ENCODE results near the gene SCAND1.

The SCAND1 gene

GRCh38 chr20:35947907-35948306 is 6.4 kb downstream of the SCAND1 start:
- DNase-seq (no peak), ATAC-seq (no peak)
- H3K4me3 Mint-ChIP-seq: no peak overlapping the region
- peaks cover 10% of the 10 kb centered on the region for H3K4me1 Mint-ChIP-seq
- H3K36me3 Mint-ChIP-seq (ENCODE audit: low read depth): peaks cover 30% of the 10 kb centered on the region
- H3K27ac Mint-ChIP-seq: no peak overlapping the region
- H3K27me3 Mint-ChIP-seq: no peaks in the 10 kb centered on the region
- no peaks in the 10 kb centered on the region for H3K9me3 Mint-ChIP-seq

DNA sequence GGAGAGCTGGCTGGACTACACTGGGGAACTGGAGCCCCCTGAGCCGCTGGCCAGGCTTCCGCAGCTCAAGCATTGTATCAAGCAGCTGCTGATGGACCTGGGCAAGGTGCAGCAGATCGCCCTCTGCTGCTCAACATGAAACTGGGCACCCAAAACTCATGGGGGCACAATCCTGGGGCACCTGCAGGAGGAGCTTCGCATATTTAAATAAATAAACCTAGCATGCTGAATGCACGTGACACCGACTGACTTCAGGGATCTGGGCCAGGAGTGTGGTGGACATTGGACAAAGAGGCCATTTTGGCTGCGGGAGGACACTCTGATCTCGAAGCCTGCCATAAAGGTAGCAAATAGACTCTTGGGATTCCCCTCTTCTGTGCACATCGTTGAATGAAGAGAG is 6.8 kb downstream of the SCAND1 start:
- peaks cover 6% of the 10 kb centered on the region for H3K4me1 Mint-ChIP-seq
- H3K36me3 Mint-ChIP-seq (ENCODE audit: low read depth): peaks cover 26% of the 10 kb centered on the region
- H3K27ac Mint-ChIP-seq: no peak overlapping the region
- H3K9me3 Mint-ChIP-seq: no peaks in the 10 kb centered on the region
- peak; percentile 16 for DNase-seq
- ATAC-seq: peak; percentile 57
- H3K4me3 Mint-ChIP-seq: no peak overlapping the region
- H3K27me3 Mint-ChIP-seq: no peaks in the 10 kb centered on the region

- Mint-ChIP-seq H3K4me1 (no peaks in the 10 kb centered on the region), H3K27me3 (no peaks in the 10 kb centered on the region), H3K9me3 (no peaks in the 10 kb centered on the region), H3K36me3 (ENCODE audit: low read depth) (peaks cover 18% of the 10 kb centered on the region), H3K4me3 (no peak overlapping the region), H3K27ac (peak overlapping the region; percentile 49)
- no peak for ATAC-seq
- no peak for DNase-seq
Observed at GRCh38 chr20:35942243-35942642, 12.1 kb downstream of the SCAND1 start.

DNA sequence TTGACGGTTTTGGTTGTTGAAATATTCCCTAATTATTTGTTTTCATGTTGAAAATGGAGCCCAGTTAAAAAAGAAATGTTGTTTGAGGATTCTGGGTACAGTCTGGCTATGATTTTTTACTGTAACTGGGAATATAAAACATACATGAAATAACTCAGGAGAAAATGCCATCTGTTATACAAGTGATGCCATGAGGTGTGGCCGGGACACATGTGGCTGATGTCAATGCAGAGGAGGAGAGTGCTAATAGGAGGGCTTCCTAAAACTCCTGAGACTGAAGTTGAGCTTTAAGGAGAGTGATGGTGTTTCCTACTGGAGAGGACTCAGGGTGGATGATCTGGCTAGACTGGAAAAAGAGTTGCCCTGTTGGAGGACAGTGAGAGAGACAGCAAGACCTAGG is 12.7 kb downstream of the SCAND1 start:
- DNase-seq (no peak), ATAC-seq (no peak)
- Mint-ChIP-seq H3K27me3 (no peaks in the 10 kb centered on the region), H3K9me3 (no peaks in the 10 kb centered on the region), H3K4me1 (no peaks in the 10 kb centered on the region), H3K4me3 (no peak overlapping the region), H3K27ac (peak overlapping the region; percentile 6), H3K36me3 (ENCODE audit: low read depth) (peaks cover 16% of the 10 kb centered on the region)

GRCh38 chr20:35939264-35939663 is 15.0 kb downstream of the SCAND1 start:
- no peak overlapping the region for H3K4me3 Mint-ChIP-seq
- peaks cover 15% of the 10 kb centered on the region for H3K36me3 Mint-ChIP-seq (ENCODE audit: low read depth)

DNA sequence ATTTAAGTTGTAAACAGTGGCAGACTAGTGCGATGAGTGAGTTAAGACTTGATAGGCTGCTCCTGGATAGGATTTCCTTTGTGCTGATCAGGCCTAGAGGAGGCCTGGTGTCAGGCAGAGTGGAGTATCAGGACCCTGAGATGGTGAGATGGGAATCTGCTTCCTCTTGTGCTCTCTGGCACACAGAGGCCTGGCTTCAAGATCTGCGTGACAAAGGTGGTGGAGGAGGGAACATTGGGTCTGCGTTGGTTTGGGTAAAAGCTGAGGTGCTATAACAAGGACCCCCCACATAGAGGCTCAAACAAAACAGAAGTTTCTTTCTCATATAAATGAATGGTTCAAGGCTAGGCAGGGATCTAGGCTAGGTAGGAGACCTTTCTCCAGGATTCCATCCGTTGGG is 20.3 kb downstream of the SCAND1 start:
- Mint-ChIP-seq H3K9me3 (no peaks in the 10 kb centered on the region), H3K4me3 (no peak overlapping the region), H3K27ac (peak overlapping the region; percentile 10), H3K4me1 (no peaks in the 10 kb centered on the region), H3K36me3 (ENCODE audit: low read depth) (peaks cover 22% of the 10 kb centered on the region), H3K27me3 (no peaks in the 10 kb centered on the region)
- DNase-seq (no peak), ATAC-seq (no peak)

More at GRCh38 chr20:35939264-35939663, 15.0 kb downstream of the SCAND1 start:
- DNase-seq: no peak
- Mint-ChIP-seq H3K27me3 (no peaks in the 10 kb centered on the region), H3K9me3 (no peaks in the 10 kb centered on the region), H3K27ac (no peak overlapping the region), H3K4me1 (no peaks in the 10 kb centered on the region)
- no peak for ATAC-seq

DNA sequence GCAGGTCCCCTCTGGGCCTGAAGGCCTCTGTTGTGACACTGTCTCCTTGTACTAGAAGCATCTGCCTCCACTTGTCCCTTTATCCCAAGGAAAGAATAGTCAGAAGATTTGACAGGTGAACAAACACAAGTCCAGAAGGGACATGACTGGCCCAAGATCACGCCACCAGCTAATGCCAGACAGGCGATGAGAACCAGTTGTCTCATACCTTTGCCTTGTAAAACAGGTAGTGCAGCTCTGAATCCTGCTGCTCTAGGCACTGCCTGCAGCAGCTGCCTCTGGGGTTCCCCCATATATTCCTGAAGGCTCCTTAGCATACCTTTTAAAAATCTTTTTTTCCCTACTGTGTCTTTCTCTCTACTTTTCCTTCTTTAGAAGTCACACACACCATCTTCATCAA is 25.0 kb downstream of the SCAND1 start:
- Mint-ChIP-seq H3K27me3 (no peaks in the 10 kb centered on the region), H3K4me1 (no peaks in the 10 kb centered on the region), H3K9me3 (no peaks in the 10 kb centered on the region), H3K36me3 (ENCODE audit: low read depth) (peaks cover 26% of the 10 kb centered on the region), H3K27ac (no peak overlapping the region), H3K4me3 (no peak overlapping the region)
- ATAC-seq (no peak), DNase-seq (no peak)

- H3K4me3 Mint-ChIP-seq: no peak overlapping the region
- H3K27me3 Mint-ChIP-seq: no peaks in the 10 kb centered on the region
- DNase-seq: no peak
- H3K36me3 Mint-ChIP-seq (ENCODE audit: low read depth): peaks cover 26% of the 10 kb centered on the region
- H3K4me1 Mint-ChIP-seq: no peaks in the 10 kb centered on the region
- no peak overlapping the region for H3K27ac Mint-ChIP-seq
- no peaks in the 10 kb centered on the region for H3K9me3 Mint-ChIP-seq
- ATAC-seq: no peak
Observed at GRCh38 chr20:35920523-35920922, 33.8 kb downstream of the SCAND1 start.

GRCh38 chr20:35918021-35918420 is 36.3 kb downstream of the SCAND1 start:
- Mint-ChIP-seq H3K4me3 (no peak overlapping the region), H3K9me3 (no peaks in the 10 kb centered on the region), H3K36me3 (ENCODE audit: low read depth) (peaks cover 33% of the 10 kb centered on the region), H3K4me1 (no peaks in the 10 kb centered on the region), H3K27ac (no peak overlapping the region), H3K27me3 (no peaks in the 10 kb centered on the region)
- DNase-seq: no peak
- no peak for ATAC-seq

- DNase-seq (no peak), ATAC-seq (no peak)
- H3K27ac Mint-ChIP-seq: no peak overlapping the region
- no peaks in the 10 kb centered on the region for H3K27me3 Mint-ChIP-seq
- peaks cover 32% of the 10 kb centered on the region for H3K36me3 Mint-ChIP-seq (ENCODE audit: low read depth)
- H3K4me1 Mint-ChIP-seq: no peaks in the 10 kb centered on the region
- no peaks in the 10 kb centered on the region for H3K9me3 Mint-ChIP-seq
- no peak overlapping the region for H3K4me3 Mint-ChIP-seq
Observed at GRCh38 chr20:35917077-35917476, 37.2 kb downstream of the SCAND1 start.

DNA sequence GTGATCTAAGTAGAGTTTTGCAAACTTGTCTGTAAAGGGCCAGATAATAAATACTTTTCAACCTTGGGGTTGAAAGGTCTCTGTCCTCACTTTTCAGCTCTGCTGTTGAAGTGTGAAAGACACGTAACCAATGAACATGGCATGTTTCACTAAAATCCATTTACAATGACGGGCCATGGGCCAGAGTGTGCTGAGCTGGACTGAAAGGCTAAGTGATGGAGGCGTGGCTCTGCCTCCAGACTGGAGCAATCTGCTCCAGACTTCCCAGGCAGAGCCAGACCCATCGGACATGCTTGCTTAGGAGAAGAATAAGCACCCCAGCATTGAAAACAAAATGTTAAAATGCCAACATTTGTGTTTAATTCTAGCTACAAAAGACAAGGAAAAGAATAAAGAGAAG is 41.4 kb downstream of the SCAND1 start:
- DNase-seq (no peak), ATAC-seq (no peak)
- peak overlapping the region; percentile 18 for H3K27ac Mint-ChIP-seq
- H3K4me1 Mint-ChIP-seq: peaks cover 19% of the 10 kb centered on the region
- H3K4me3 Mint-ChIP-seq: no peak overlapping the region
- H3K9me3 Mint-ChIP-seq: no peaks in the 10 kb centered on the region
- H3K36me3 Mint-ChIP-seq (ENCODE audit: low read depth): peaks cover 25% of the 10 kb centered on the region
- no peaks in the 10 kb centered on the region for H3K27me3 Mint-ChIP-seq

- H3K9me3 Mint-ChIP-seq: no peaks in the 10 kb centered on the region
- H3K27me3 Mint-ChIP-seq: no peaks in the 10 kb centered on the region
- no peak overlapping the region for H3K27ac Mint-ChIP-seq
- no peak for ATAC-seq
- peaks cover 24% of the 10 kb centered on the region for H3K36me3 Mint-ChIP-seq (ENCODE audit: low read depth)
- no peak overlapping the region for H3K4me3 Mint-ChIP-seq
- DNase-seq: no peak
- peaks cover 22% of the 10 kb centered on the region for H3K4me1 Mint-ChIP-seq
Observed at GRCh38 chr20:35910254-35910653, 44.0 kb downstream of the SCAND1 start.

DNA sequence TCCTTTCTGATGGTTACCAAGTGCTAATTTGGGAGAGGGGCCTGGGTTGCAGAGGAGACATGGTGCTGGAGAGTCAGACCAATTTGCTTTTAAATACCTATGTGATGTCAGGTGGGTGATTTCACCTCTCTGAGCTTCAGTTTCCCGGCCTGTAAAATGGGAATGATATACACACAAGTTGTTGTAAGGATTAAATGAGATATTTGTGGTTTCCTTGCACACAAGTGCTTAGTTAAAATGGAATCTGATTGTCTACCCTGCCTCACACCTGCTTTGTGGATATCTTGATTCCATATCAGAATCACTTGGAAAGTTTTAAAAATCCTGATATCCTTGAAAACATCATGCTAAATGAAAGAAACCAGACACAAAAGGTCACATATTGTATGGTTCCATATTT is 44.5 kb downstream of the SCAND1 start:
- H3K4me3 Mint-ChIP-seq: no peak overlapping the region
- H3K27me3 Mint-ChIP-seq: no peaks in the 10 kb centered on the region
- no peak for DNase-seq
- no peaks in the 10 kb centered on the region for H3K9me3 Mint-ChIP-seq
- H3K36me3 Mint-ChIP-seq (ENCODE audit: low read depth): peaks cover 26% of the 10 kb centered on the region
- peaks cover 25% of the 10 kb centered on the region for H3K4me1 Mint-ChIP-seq
- ATAC-seq: no peak
- H3K27ac Mint-ChIP-seq: peak overlapping the region; percentile 28

GRCh38 chr20:35909176-35909575 is 45.1 kb downstream of the SCAND1 start:
- H3K36me3 Mint-ChIP-seq (ENCODE audit: low read depth): peaks cover 23% of the 10 kb centered on the region
- no peak overlapping the region for H3K27ac Mint-ChIP-seq
- ATAC-seq: peak; percentile 82
- H3K27me3 Mint-ChIP-seq: no peaks in the 10 kb centered on the region
- no peaks in the 10 kb centered on the region for H3K9me3 Mint-ChIP-seq
- no peak for DNase-seq
- no peak overlapping the region for H3K4me3 Mint-ChIP-seq
- H3K4me1 Mint-ChIP-seq: peaks cover 26% of the 10 kb centered on the region

GRCh38 chr20:35908007-35908406 is 46.3 kb downstream of the SCAND1 start:
- Mint-ChIP-seq H3K27ac (no peak overlapping the region), H3K27me3 (no peaks in the 10 kb centered on the region), H3K36me3 (ENCODE audit: low read depth) (peaks cover 27% of the 10 kb centered on the region), H3K4me1 (peaks cover 29% of the 10 kb centered on the region), H3K4me3 (no peak overlapping the region), H3K9me3 (no peaks in the 10 kb centered on the region)
- ATAC-seq (no peak), DNase-seq (no peak)

GRCh38 chr20:35907017-35907701 is 47.1 kb downstream of the SCAND1 start:
- Mint-ChIP-seq H3K27me3 (no peaks in the 10 kb centered on the region), H3K4me3 (no peak overlapping the region), H3K36me3 (ENCODE audit: low read depth) (peaks cover 31% of the 10 kb centered on the region), H3K4me1 (peaks cover 29% of the 10 kb centered on the region), H3K9me3 (no peaks in the 10 kb centered on the region), H3K27ac (no peak overlapping the region)
- no peak for ATAC-seq
- DNase-seq: no peak

All from activated naive CD8-positive, alpha-beta T cell treated with anti-CD3 and anti-CD28 coated beads, Interleukin-2, amount 50 U/mL, for 24 hours (primary cell).